GM03348 (cell line): ENCODE data around the gene AUTS2.

ENCODE experiments used
- DNase-seq: peaks from one replicate; pipeline ENCODE4 v3.0.0; 2012; ENCODE audit warnings: low spot score

The AUTS2 gene

DNA sequence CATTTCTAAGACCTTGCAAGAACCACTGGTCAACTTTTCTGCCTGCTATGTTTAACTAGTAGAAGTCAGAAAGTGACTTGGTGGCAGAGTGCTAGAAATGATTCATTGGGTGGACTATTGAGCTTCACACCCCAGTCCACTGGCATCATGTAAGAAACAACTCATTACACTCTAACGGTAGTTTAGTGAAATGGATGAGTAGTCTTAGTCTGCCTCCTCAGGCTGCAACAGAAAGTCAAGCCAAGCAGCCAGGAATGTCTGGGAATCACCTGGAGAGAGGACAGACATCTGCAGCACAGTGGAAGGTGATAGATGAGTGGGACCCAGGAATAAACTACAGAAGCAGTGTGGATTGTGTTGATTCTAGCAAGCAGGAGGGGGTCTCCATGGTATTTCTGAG is 125.4 kb downstream of the AUTS2 start:
- no peak for DNase-seq

- peak; percentile 19 for DNase-seq
These were observed 130.0 kb downstream of the AUTS2 start for GRCh38 chr7:69728304-69728703.

DNA sequence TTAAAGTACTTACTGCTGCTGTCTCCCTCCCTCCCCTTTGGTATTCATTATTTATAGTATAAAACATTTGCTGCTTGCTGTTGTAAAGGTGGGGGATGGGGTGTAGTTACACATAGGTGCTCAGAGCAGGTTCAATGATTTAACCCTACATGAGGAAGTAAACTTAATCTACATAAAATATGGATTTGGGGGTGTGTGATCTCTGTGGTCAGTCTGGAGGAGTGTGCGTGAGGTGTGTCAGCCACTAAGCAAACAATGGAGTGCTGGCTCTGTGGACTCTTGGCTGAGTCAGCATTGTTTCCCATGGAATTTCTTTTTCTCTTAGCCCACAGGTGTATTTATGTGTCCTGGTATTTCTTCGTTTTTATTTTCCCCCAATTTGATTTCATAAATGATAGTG is 133.9 kb downstream of the AUTS2 start:
- no peak for DNase-seq

DNA sequence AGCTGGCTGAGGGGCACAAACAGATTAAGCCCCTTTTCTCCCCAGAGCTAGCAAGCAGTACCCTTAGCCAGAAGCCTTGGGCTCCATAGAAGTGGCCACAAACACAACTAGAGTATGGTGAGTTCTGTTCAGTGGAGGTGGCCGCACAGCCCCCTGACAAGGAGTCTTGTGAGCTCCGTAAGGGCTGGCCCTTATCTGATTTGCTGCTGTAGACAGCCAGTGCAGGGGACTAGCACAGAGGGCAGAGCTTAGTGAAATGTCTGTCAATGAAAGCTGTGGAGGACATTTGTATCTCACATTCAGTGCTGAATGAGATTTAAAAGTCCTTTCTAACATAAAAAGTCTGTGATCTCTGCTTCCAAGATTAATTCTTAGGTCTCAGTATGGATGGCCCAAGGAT is 137.3 kb downstream of the AUTS2 start:
- DNase-seq, result no peak

- no peak for DNase-seq
These were observed 138.0 kb downstream of the AUTS2 start for GRCh38 chr7:69736126-69736810.

GRCh38 chr7:69738396-69738951 is 140.2 kb downstream of the AUTS2 start:
- no peak for DNase-seq

GRCh38 chr7:69739190-69739589 is 140.9 kb downstream of the AUTS2 start:
- DNase-seq, result no peak

- peak; percentile 17 for DNase-seq
These were observed 141.7 kb downstream of the AUTS2 start for GRCh38 chr7:69739931-69740431.

DNA sequence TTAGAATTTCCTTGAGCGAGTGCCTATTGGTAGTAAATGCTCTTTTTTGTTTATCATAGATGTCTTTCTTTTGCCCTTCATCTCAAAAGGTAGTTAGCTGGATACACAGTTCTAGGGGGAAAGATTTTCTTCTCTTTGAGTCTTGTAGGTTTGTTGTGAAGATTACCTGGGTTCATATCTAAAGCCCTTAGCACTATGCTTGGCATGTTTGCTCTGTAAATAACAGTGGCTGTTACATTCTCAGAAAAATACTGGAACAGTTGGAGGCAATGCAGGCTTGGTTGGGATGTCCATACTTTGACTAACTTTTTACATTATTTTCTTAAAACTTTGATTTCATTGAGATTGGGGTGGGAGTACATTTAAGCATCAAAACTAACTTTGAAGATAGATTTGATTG is 144.0 kb downstream of the AUTS2 start:
- no peak for DNase-seq

- DNase-seq, result no peak
These were observed 145.2 kb downstream of the AUTS2 start for GRCh38 chr7:69743436-69743835.

DNA sequence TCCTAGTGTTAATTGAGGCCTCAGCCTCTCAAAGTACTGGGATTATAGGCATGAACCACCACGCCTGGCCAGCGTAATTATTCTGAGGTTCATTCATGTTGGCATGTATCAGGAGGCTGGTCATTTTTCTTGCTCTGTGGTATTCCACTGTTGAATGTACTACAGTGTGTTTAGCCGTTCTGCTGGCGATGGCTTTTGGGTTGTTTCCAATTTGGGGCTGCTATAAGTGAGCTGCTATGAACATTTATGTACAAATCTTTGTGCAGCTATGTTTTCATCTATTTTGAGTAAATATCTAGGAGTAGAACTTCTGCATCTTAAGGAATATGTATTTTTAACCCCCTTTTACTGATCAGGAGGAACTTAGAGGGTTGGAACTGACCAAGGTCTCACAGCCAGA is 145.8 kb downstream of the AUTS2 start:
- no peak for DNase-seq

GRCh38 chr7:69746383-69746782 is 148.1 kb downstream of the AUTS2 start:
- DNase-seq, result no peak

- DNase-seq, result no peak
These were observed 148.9 kb downstream of the AUTS2 start for GRCh38 chr7:69747144-69747543.

- no peak for DNase-seq
These were observed 150.3 kb downstream of the AUTS2 start for GRCh38 chr7:69748530-69748929.

DNA sequence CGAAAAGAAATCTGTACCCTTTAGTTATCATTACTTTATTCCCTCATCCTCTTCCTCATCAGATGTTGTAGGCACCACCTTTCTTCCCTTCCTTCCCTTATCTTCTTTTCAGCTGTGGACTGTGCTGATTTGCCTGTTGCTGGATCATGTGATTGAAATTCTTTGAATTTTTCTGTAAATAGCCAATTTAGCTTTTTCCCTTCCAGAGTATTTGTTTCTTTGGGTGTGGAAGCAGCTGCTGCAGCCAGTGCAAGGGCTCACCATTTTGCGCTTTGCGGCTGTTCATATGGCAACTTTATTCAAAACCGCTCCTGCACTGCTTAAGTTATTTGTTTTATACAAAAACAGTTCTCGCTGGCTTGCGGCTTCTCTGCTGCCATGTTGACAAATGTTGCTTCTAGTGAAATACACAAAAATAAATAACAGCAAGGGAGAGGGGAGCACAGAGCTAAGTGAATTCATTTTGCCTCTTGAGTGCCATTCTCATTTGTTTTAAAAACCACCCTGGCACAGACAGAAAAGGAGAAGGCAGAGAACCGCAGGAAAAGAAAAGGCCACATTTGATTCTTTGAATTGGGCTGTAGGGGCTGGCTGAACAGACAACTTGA is 151.2 kb downstream of the AUTS2 start:
- DNase-seq, result no peak

DNA sequence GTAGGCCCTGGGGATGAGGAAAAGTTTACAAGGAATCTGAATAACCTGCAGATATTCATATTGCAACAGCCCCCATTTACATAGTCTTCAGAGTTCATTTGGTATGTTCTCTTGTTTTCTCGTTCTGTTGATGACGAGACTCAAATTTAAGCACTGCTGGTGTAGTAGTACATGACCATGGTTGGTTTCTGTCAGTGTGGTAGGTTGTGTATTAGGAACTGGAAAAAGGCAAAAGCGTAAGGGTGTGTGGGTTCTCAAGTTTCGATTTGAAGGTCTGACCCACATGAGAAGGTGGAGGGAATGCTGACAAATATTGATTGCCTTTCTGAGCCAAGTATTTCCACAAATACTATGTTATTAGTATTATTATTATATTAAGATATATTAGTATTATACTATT is 151.7 kb downstream of the AUTS2 start:
- no peak for DNase-seq

DNA sequence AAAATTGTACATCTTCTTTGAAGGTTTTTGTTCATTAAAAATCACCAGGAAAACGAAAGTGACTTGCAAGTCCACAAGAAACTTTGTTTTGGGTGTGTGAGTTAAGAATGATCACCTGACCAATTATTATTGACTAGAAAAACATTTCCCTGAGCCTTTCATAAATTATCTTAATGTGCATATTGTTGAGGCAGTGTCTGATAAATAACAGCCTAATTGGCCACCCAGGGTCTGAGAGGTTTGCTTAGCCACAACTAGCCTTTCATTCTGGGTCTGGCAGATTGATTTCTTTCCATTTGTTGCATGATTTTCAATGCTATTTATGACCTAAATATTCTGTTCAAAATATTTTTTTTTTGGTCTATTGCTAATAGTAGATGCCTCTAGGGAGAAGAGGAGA is 152.8 kb downstream of the AUTS2 start:
- DNase-seq, result no peak

GRCh38 chr7:69753981-69754380 is 155.7 kb downstream of the AUTS2 start:
- no peak for DNase-seq

GRCh38 chr7:69754476-69754875 is 156.2 kb downstream of the AUTS2 start:
- DNase-seq, result no peak

- DNase-seq, result peak; percentile 22
These were observed 158.0 kb downstream of the AUTS2 start for GRCh38 chr7:69756235-69756634.

DNA sequence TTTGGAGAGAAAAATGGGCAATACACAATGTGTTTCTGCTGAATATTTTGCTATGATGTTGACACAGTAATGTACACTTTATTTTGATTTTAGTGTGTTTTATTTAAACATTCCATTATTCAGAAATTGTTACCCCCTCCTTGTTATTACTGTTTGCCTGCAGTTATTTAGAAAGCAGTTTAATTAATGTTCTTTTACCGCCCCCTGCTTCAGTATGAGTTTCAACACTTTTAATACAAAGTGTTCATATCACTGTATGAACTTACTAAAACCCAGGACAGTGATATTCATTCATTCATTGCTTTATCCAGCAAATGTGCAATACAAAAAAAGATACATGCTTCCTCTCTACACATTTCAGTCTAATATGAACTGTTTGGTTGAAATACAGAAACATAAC is 159.3 kb downstream of the AUTS2 start:
- no peak for DNase-seq

DNA sequence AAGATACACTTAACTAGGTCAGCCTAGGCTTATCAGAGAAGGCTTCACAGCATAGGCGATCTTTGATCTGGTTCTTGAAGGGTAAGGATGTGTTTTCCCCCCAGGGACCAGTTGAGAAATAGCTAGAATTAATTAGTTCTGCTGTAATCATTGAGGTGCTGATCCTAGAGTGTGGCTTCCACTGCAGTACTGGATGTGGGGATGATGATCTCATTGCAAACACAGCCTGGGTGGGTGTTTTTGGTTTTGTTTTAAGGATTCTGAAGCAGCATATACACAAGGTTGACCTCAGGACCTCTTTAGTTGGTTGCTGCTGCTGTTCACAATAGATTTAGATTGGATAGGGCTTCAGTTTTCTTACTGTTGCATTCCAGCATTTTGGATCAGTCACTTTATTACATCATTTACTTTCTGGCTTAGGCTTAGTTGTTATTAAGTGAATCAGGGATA is 159.7 kb downstream of the AUTS2 start:
- DNase-seq, result peak; percentile 40

DNA sequence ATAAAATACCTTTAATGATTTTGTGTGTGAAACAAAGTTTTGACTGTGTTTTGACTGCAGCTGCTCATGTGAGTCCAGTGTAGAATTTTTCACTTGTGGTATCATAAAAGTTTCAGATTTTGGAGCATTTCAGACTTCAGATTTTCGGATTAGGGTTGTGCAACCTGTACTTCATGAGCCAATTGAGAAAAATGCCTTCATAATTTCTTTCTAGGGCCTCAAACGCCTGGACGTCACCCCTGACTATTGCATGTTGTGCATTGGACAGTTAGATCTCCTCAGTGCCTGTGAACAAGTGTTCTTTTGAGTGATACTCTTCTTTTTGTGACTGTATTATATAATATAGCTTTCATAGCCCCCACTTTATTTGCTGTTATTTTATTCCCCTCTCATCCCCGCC is 161.1 kb downstream of the AUTS2 start:
- no peak for DNase-seq
